Right atrium auricular region (tissue), 2 donors: ENCODE results near the gene MRPL16. TPM values are rescaled to one million over a fixed set of nuclear protein-coding genes. Genes with fewer than 3 reads are reported as not detected.

Experiments used
- DNase-seq: peaks from one replicate; pipeline ENCODE4 v3.0.0-alpha.2; 2019; ENCODE audit warnings: low spot score
- H3K27ac ChIP-seq, 2 donors: fragments of 200-600 bp; sonication (generic); 1 replicate in 1 of 2; 2 replicates in 1 of 2; pipeline ENCODE4 v1.5.1; 2016 to 2019
- H3K27me3 ChIP-seq, 2 donors: fragments of 200-600 bp; sonication (generic); one replicate each; pipeline versions ENCODE4 v1.5.1 to v1.6.0; 2017 to 2019
- H3K36me3 ChIP-seq: fragments of 200-600 bp; sonication (generic); one replicate; pipeline ENCODE4 v1.5.1; 2016
- H3K4me1 ChIP-seq, 2 donors: fragments of 200-600 bp; sonication (generic); one replicate each; pipeline versions ENCODE4 v1.5.1 to v1.6.0; 2017 to 2019
- H3K4me3 ChIP-seq, 2 donors: fragments of 200-600 bp; sonication (generic); 1 replicate in 1 of 2; 2 replicates in 1 of 2; pipeline ENCODE4 v1.5.1; 2017 to 2019; ENCODE audit warnings: mild to moderate bottlenecking in 1 of 2, moderate library complexity in 1 of 2
- H3K9me3 ChIP-seq, 2 donors: fragments of 200-600 bp; sonication (generic); one replicate each; pipeline ENCODE4 v1.5.1; 2019
- total RNA-seq, 2 donors: library from RNA; depleted of rRNA; stranded (reverse); fragments of >200 nt; gene quantifications; one replicate each; pipeline ENCODE4 v1.1.0, GENCODE V29; 2016
- TF ChIP-seq, protein P1 (sequence below), 2 donors: fragments of 200-600 bp; sonication (generic); IDR thresholded peaks; one replicate each; pipeline ENCODE4 v1.5.1; 2019; ENCODE audit warnings: antibody characterized with exemption in 2 of 2

Gene MRPL16
- total RNA-seq, 2 donors from 2014 or later = 41.9 to 78.5 TPM

DNA sequence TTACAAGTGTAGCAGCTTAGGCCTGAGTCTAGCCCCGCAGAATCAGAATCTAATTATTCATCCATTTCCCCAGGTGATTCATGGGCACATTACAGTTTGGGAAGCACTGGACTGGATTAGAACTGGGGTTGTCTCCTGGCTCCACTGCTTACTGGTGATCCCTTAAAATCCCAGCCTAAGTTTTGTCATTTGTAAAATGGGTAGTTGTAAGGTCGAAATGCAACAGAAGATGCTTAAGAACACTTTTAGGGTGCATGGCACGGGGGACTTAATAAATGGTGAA lies 54.1 kb downstream of the MRPL16 start:
- H3K36me3 ChIP-seq = no peaks in the 10 kb centered on the region
- H3K27me3 ChIP-seq = no peaks in the 10 kb centered on the region
- peaks cover 0 to 36% of the 10 kb centered on the region in 2 donors for H3K4me1 ChIP-seq
- no peak for DNase-seq
- H3K27ac ChIP-seq = peak overlapping the region; percentile 98 to 99
- H3K4me3 ChIP-seq = peak overlapping the region; percentile 90 to 95
- TF ChIP-seq, protein P1, sequence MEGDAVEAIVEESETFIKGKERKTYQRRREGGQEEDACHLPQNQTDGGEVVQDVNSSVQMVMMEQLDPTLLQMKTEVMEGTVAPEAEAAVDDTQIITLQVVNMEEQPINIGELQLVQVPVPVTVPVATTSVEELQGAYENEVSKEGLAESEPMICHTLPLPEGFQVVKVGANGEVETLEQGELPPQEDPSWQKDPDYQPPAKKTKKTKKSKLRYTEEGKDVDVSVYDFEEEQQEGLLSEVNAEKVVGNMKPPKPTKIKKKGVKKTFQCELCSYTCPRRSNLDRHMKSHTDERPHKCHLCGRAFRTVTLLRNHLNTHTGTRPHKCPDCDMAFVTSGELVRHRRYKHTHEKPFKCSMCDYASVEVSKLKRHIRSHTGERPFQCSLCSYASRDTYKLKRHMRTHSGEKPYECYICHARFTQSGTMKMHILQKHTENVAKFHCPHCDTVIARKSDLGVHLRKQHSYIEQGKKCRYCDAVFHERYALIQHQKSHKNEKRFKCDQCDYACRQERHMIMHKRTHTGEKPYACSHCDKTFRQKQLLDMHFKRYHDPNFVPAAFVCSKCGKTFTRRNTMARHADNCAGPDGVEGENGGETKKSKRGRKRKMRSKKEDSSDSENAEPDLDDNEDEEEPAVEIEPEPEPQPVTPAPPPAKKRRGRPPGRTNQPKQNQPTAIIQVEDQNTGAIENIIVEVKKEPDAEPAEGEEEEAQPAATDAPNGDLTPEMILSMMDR (IDR thresholded peaks at IDR 0.05) = no peak
- no peaks in the 10 kb centered on the region for H3K9me3 ChIP-seq

Other genes with a start within 250 kb of the MRPL16 start
- gene OSBP, start 195.0 kb downstream of the MRPL16 start, total RNA-seq = 10 to 100 TPM; 24.8 to 25.7 TPM
- 10 to 100 TPM; 13.2 to 22.1 TPM for gene PATL1, start 141.7 kb downstream of the MRPL16 start, total RNA-seq
- not detected for gene OR10V1, start 96.9 kb downstream of the MRPL16 start, total RNA-seq
- gene STX3, start 55.4 kb downstream of the MRPL16 start, total RNA-seq = 10 to 100 TPM; 10.3 to 18.1 TPM
- gene CBLIF, start 34.7 kb upstream of the MRPL16 start, total RNA-seq = not detected
- gene TCN1, start 55.7 kb upstream of the MRPL16 start, total RNA-seq = not detected
- gene OOSP3, start 68.0 kb upstream of the MRPL16 start, total RNA-seq = not detected
- gene OOSP1, start 127.7 kb upstream of the MRPL16 start, total RNA-seq = not detected
- not detected for gene OOSP4A, start 153.3 kb upstream of the MRPL16 start, total RNA-seq
- gene OOSP4B, start 206.4 kb upstream of the MRPL16 start, total RNA-seq = not detected
- not detected for gene OOSP2, start 229.6 kb upstream of the MRPL16 start, total RNA-seq
- gene MS4A3, start 245.9 kb upstream of the MRPL16 start, total RNA-seq = not detected